Dedifferentiated amniotic fluid mesenchymal stem cell (primary cell): ENCODE measurements around the gene STRIP1.
A peak's percentile ranks its signal among the peaks of the same experiment; 100 is the strongest.

Source experiments
- DNase-seq: peaks from one replicate; pipeline ENCODE4 v3.0.0-alpha.2; 2016; ENCODE audit errors: extremely low spot score

STRIP1 gene

DNA sequence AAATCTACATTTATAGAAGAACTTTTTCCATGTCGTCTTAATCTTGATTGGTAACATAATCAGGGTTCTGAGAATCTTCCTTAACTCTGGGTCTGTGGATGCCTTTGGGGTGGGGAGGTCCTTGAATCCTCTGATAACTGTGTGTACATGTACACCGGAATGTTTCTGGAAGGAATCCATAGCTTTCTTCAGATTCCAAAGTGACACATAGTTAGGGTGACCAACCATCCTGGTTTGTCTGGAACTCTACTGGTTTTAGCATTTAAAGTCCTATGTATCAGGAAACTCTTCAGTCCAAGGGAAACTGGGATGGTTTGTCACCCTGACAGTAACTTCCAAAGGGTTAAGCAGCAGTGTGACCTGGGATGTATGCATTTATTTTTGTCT is 16.8 kb downstream of the STRIP1 start:
- no peak for DNase-seq

DNA sequence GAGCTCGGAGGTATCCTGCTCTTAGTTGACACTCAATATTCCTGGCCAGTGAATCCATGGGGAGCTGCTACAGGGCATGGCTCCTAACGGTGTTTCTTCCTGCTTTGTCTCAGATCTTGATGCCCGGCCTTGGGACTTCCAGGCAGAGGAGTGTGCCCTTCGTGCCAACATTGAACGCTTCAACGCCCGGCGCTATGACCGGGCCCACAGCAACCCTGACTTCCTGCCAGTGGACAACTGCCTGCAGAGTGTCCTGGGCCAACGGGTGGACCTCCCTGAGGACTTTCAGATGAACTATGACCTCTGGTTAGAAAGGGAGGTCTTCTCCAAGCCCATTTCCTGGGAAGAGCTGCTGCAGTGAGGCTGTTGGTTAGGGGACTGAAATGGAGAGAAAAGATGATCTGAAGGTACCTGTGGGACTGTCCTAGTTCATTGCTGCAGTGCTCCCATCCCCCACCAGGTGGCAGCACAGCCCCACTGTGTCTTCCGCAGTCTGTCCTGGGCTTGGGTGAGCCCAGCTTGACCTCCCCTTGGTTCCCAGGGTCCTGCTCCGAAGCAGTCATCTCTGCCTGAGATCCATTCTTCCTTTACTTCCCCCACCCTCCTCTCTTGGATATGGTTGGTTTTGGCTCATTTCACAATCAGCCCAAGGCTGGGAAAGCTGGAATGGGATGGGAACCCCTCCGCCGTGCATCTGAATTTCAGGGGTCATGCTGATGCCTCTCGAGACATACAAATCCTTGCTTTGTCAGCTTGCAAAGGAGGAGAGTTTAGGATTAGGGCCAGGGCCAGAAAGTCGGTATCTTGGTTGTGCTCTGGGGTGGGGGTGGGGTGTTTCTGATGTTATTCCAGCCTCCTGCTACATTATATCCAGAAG is 19.4 kb downstream of the STRIP1 start:
- no peak for DNase-seq

DNA sequence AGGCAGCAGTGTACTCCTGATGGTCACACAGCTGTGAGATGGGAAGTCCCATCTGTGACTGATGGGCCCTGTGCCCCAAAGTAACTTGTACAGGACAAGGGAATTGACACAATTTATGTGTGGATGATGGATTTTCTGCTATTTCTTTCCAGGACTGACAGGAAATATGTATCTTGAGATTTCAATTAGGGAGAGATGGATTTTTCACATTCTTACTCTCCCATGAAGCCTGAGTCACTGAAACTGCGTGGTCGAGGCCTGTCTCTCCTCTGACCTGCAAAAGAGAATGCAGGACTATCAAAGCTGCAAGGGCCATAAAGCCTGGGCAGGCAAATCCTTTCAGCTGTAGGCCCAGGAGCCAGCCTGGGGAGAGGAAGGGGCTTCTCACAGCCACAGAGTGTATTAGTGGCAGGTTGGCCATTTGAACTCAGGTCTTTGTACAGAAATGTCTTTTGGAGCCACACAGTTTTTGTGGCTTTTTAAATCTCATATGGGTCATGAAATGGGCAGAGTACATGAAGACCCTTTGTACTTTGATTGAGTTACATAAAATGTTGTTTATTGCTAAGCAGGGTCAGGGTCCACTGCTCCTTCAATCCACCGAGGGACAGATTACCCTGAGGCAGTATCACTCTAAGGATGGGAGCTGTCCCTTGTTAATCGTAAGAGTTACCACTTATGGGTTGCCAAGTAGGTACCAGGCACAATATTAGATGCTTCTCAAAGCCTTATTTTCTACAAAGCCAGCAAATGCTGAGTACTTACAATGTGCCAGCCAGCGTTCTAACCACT is 21.3 kb downstream of the STRIP1 start:
- DNase-seq = peak; percentile 44

DNA sequence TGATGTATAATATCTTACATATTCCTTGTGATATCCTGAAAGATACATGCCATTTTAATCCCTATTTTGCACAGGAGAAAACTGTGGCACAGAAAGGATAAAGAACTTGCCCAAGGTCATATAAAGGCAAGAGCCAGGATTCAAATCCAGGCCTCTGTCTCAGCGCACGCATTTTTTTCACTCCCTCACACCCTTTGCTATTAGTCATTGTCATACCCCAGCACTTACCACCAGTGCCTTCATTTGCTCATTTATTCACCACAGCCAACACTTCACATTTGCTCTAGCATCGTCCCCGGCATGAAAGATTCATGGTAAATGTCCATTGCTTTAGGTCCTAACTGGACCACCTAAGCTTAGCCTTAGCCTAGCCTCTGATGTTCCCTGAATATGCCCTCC is 21.9 kb downstream of the STRIP1 start:
- no peak for DNase-seq

DNA sequence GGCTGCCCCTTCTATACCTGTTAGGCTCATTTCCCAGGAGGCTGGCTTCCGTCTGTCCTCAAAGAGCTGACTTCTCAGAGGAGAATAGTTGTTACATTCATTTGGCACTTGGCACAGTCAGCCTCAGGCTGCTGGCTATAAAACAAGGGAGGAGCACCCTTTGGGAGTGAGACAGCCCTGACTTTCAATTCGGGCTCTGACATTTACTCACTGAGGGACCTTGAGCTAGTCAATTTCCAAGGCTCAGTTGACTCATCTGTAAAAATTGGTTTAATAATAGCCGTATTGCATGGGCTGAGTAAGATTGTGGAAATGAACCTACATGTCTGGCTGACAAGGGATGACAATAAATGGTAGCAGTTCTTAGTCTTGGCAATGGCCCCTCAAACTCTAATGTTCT is 22.4 kb downstream of the STRIP1 start:
- DNase-seq = peak; percentile 69

DNA sequence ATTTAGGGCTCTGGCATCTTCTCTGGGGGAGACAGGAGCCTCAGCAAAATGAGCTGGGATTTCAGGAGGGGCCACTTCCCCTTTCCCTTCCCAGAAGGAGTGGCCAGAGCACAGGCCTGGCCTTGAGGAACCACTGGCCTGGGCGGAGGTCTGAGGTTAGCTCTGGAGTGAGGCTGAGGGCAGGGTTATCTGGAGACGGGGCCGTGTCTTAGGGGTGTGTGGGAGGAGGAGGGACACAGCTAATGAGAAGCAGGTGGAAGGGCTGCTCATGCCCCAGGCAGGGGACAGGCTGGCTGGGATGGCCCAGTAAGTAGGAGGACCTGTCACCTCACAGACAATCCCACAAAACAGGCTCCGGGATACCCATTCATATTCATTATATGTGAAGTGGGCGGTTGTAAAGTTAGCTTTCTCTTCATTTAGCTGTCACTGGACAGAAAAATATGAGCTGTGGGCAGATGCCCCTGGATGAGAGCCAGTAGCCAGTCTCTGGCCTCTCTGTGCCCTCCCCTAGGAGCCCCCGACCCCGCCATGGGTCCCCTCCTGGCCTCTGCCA is 23.6 kb downstream of the STRIP1 start:
- no peak for DNase-seq

DNA sequence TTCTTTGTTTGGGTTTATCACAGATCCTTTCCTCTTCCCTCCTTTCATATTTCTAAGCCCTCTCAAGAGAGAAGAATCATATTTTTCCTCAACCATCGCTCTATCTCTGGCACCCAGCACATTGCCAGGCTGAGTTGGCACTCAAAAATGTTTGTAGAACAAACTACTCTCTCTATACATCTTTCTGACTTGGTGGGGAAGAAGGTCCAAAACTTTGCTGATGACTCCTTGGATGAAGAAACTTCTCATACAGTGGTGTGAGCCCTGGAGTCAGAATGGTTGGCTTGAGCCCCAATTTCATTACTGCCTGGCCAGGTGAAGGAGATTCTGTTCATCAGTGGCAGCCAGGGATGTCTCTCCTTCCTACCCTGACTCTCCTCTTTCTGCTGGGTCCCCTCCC is 24.2 kb downstream of the STRIP1 start:
- DNase-seq = no peak

DNA sequence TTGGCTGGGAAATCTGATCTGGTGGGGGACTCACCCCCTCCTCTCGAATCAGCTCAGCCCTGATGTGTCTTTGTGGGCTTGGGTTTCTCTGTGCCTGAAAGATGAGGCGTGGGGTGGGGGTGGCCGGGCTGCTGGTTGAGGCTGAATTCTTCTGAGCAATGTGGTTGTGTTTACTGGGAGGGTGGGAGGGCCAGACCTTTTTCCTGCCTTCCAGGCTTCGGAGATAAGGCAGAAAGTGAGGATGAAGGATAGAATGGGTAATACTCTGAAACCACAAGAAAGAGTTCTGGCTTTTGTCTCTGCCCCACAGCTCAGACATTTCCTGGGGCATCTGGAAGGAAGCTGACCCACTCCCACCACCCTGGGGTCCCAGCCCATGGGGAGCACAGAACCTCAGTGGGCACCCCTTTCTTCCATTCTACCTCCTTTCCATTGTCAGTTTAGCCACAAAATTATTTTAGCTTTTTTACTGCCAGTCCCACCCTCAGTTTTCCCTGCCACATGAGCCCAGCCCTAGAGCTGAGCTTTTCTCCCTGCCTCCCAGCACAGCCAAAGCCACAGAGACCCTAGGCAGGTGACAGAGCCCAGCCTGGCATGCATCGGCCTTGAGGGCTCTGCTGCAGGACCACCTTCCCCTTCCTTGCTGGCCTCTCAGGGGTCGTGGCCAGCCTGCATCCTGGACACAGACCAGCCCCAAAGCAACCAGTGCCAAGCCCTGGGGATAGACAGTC is 24.9 kb downstream of the STRIP1 start:
- DNase-seq = no peak

DNA sequence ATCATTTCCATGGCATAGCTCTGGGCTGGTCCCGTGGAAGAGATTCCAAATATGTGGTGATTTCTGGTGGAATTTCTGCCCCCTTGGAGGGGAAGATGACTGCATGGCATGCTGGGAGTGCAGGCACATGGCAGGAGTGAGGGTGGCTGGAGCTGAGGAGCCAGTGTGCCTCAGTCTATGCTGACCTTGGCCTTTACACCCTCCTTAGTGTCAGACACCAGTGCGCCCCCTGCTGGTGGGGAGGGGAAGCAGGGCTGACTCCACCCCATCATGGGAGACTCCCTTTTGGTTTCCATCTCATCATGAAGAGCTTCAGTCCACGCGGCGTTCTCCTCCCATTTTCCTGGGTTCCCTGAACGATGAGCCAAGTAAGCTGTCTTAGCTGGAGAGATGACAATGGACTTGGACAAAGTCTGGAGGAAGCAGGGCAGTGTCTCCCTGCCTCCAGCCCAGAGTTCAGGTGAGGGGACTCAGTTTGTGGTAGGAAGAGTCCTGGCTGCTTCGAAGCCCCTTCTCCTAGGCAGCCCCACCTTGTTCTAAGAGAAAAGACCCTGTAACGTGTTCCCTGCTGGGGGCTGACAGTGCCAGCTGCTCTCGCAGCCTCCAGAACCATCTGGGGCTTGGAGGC is 25.7 kb downstream of the STRIP1 start:
- no peak for DNase-seq

DNA sequence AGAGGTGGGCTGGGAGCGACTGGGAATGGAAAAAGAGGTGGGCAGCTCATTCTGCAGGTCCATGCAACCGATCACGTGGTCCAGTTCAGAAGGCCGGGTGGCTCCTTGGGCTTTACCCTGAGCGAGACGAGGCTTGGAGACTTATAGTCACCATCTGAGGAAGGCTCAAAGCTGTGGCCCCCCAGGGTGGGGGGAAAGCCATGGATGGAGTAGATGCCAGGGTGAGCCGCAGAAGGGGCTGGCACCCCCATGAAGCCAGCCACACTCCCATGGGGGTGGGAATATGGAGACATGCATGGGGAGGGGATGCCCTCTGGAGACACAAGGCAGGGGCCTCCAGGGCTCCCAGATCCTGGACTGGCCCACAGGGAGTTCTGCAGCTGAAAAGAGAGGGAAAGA is 26.2 kb downstream of the STRIP1 start:
- no peak for DNase-seq

DNA sequence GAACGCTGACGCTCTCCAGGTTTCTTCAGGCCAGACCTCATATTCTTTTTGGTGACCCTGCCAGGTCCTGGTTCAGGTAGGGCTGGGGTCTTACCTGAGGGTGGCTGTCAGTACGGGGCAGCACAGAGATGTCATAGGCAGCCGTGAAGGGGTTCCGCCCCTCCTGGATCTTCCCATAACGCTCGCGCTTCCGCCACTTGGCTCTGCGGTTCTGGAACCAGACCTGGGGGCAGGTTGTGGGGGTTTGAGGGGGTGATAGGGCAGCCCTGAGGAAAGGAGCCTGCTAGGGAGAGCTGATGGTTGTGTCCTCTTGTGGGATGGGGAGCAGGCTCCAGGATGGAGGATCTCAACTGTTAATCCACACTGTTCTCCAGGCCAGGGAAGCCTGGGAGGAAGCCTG is 26.9 kb downstream of the STRIP1 start:
- no peak for DNase-seq

DNA sequence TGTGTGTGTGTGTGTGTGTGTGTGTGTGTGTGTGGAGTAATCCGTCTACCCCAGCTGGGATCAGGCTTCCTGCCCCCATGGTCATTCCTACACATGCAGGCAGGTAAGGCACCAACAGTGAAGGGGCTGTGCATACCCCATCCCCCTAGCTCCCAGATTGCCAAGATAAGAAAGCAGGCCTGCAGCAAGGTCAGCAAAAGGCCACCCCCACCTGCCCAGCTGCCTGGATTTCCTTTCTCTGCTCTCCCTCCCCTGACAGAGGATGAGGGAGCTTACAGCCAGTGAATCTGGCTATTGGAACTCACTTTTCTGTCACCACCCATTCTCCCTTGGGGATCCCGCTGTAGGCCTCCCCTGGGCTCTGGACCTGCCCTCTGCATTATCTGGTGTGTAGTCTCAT is 28.2 kb downstream of the STRIP1 start:
- no peak for DNase-seq

DNA sequence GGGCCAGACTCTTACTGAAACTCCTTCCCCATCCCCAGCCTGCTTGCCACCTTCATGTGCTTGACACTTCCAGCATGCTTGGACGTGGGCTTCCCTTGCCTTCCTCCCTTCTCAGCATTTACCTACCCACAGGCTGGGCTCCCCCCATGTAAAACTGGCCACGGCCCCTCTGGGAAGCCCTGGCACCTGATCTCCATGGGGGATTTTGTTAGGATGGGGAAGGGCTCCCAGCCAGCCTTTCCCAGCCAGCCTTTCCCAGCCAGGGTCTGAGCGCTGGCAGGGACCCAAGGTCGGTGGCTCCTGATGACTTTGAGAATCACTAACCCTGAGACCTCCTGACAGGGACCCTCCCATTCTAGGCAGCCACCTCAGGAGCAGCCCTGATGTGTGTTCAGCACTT is 29.4 kb downstream of the STRIP1 start:
- DNase-seq = no peak

DNA sequence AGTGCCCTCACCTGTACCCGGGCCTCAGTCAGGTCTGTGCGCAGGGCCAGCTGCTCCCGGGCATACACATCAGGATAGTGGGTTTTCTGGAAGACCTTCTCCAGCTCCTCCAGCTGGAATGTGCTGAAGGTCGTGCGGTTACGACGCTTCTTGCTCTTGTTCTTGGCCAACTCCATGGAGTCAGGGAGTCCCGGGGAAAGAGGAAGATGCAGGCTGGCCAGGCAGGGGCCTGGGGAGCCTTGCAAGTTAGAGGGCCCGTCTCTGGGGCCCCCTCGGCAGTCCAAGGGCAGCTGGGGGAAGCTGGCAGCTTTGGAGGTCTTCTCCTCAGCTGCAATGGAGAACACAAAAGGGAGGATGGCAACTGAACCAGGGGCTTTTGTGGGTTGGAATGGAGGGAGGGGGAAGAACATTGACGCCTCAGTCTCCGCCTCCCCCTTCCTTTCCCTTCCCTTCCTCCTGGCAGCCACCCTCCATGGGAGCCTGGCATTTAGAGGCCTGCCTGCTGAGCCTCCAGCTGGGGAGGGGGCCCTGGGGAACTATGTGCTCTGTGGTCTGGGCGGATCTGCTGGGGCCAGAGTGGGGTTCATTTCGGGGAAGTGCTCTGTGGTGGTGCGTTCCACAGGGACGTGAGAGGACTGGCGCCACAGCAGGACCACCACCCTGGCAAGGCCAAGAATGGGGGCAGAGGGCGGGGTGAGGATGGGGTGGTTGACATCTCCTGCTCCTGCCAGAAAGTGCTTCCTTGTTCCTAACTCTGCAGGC is 30.3 kb downstream of the STRIP1 start:
- no peak for DNase-seq

DNA sequence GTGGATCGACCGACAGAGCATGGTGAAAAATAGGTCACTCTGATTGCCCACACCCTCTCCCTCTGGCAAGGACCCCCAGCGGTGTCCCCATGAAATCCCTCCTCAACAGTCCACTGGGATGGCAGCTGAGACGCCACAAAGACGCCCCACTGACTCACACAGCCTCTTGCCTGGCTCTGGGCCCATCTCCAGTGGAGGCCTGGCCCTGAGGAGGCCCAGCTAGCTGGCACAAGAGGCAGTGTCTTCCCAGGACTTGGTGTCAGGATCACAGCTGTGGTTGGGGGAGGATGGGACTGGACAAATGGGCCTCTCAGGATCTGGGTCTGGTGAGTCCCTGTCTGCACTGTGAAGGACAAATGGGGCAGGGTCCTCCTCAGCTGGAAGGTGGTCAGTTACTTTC is 31.4 kb downstream of the STRIP1 start:
- no peak for DNase-seq

DNA sequence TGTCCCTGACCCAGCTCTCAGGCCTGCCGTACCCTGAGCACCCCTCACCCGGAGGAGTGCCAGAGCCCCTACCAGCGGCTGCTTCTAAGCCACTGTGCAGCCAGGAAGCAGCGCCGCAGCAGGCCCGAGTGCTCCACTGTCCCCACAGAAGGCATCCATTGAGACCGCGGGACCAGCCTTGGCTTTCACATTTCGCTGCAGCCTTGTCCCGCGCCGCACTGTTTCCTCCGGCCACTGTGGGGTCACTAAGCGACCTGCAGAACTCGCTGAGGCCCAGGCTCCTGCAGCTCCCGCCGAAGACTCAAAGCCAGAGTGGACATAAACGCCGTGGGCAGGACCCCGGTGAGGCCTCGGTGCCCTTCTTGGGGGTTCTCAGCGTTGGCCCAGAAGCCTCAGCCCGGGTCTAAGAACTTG is 33.1 kb downstream of the STRIP1 start:
- DNase-seq = no peak

DNA sequence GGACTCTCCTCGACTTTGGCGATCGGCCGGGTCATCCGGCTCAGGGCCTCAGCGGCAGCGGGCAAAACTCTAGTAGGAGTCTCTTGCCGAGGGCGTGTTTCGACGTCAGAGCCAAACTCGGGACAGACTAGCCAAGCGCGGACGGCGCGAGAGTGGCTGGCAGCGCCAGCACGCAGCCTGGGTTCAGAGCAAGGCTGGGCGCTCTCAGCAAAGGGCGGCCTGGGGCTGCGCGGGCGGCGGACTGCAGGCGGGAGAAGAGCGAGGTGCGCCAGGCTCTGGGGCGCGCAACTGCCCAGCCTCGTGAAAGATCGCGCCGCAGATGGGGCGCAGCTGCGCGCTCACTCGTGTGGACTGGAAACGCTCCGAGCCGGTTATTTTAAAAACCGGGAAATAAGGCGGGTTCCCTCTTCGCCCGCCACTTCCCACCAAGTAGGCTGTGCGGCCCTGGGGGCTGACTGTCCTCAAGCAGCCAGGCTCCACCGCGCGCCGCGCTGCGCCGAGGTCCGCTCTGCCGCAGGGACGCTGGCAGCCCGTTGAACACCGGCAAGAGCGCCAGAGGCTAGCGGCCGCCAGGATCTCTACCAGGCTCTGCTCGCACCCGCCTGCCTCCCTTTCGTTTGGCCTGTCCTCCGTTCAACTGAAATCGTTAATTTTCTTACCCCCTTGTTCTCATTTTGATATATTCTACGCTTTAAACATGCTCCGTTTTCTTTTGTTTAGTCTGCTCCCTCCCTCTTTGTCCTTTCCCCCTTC is 33.6 kb downstream of the STRIP1 start:
- DNase-seq = no peak

DNA sequence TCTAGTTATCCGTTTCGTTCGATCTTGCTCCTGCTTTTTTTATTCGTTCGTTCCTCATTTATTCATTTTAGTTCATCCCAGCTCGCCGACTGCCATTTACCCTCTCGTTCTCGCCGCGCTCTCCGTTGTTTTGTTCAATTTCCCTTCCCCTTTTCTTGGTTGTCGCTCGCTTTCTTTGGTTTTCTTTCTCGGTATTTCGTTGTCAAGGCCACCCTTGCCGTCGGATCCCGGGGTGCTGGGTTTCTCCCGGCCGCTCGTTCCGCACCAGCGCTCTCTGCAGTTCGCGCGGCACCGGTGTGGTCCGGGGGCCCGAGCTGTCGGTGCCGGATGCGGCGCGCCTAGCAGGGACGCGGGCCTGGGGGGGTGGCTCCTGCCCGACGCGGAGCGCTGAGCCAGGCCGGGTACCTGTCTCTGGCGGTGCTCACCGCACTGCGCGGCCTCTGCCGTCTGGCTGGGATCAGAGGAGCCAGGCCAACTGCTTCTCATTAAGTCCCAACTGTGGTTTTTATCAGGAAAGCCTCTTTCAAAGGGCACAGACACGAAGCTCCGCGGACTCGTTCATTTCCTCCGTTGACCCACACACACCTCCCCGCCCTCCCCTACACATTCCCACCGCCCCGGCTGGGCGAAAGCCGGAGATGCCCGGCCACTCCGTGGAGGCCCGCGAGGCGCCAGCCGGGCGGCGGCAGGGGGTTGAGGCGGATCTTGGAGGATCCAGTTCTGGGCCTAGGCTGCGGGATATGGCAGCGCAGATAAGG is 34.4 kb downstream of the STRIP1 start:
- no peak for DNase-seq
